Heart left ventricle (tissue), 16 donors: ENCODE data around the gene INSYN1. TPM values are rescaled to one million over a fixed set of nuclear protein-coding genes. Genes with fewer than 3 reads are reported as not detected.

Experiments used
- ATAC-seq, 4 donors: fragments of 200-7000 bp; cut with Tn5 transposase; one replicate each; pipeline ENCODE4 v1.9.1; 2020 to 2022; ENCODE audit warnings: moderate library complexity in 4 of 4, mild to moderate bottlenecking in 3 of 4, moderate number of reproducible peaks in 1 of 4
- DNase-seq, 5 donors: peaks; one replicate each; pipeline ENCODE4 v3.0.0-alpha.2; 2020
- H3K27ac ChIP-seq, 12 donors: fragments of 200-600 bp; sonication (generic) in 4 of 12; one replicate each; pipeline versions ENCODE4 v1.5.0 to v1.8.0; 2016 to 2022; ENCODE audit warnings: mild to moderate bottlenecking in 2 of 12
- H3K27me3 ChIP-seq, 9 donors: fragments of 200-600 bp; sonication (generic) in 2 of 9; one replicate each; pipeline versions ENCODE4 v1.5.1 to v1.8.0; 2016 to 2022; ENCODE audit warnings: mild to moderate bottlenecking in 3 of 9
- H3K36me3 ChIP-seq, 9 donors: fragments of 200-600 bp; sonication (generic) in 2 of 9; one replicate each; pipeline versions ENCODE4 v1.5.0 to v1.8.0; 2018 to 2022; ENCODE audit warnings: mild to moderate bottlenecking in 2 of 9
- H3K4me1 ChIP-seq, 12 donors: fragments of 200-600 bp; sonication (generic) in 4 of 12; one replicate each; pipeline versions ENCODE4 v1.5.0 to v1.8.0; 2016 to 2022; ENCODE audit warnings: mild to moderate bottlenecking in 3 of 12
- H3K4me3 ChIP-seq, 12 donors: fragments of 200-600 bp; sonication (generic) in 4 of 12; one replicate each; pipeline versions ENCODE4 v1.5.0 to v1.8.0; 2017 to 2022; ENCODE audit warnings: mild to moderate bottlenecking in 9 of 12, moderate library complexity in 4 of 12
- H3K9me3 ChIP-seq, 12 donors: fragments of 200-600 bp; sonication (generic) in 4 of 12; one replicate each; pipeline versions ENCODE4 v1.5.0 to v1.8.0; 2016 to 2022; ENCODE audit warnings: mild to moderate bottlenecking in 1 of 12
- POLR2A ChIP-seq, 2 donors: fragments of 450-650 bp; IDR thresholded peaks; one replicate each; pipeline ENCODE4 v1.6.1; 2017; ENCODE audit warnings: antibody characterized with exemption in 2 of 2, mild to moderate bottlenecking in 2 of 2, moderate library complexity in 2 of 2
- WGBS, 4 donors: extraction: QIAGEN DNeasy Blood & Tissue Kit in 2 of 4; methylation state at CpG; one replicate each; pipeline versions ENCODE4 v1.1.5 to v1.1.7; 2013 to 2018; 5-methylcytosine and 5-hydroxymethylcytosine counted together
- intact Hi-C, 10 donors: fragments of 100-400 bp; cut with DNase I; formaldehyde crosslinking; loops; one replicate each; pipeline versions ENCODE4 v1.11.1 to v1.14.2; 2022
- polyA plus RNA-seq, 2 donors: library from polyadenylated mRNA; stranded (reverse); fragments of 200-250 nt; gene quantifications; one replicate each; pipeline ENCODE4 v1.2.3, GENCODE V29; 2013
- total RNA-seq, 9 donors: library from RNA; depleted of rRNA in 2 of 9; stranded (reverse); fragments of >200 nt in 2 of 9; fragmentation: NEBNext Ultra II Directional in 3 of 9; extraction: Animal tissue kit (Norgen Biotek cat#: 25700) in 3 of 9; gene quantifications; one replicate each; pipeline versions ENCODE4 v1.1.0 to v1.2.4, GENCODE V29; 2016 to 2023
- TF ChIP-seq, protein P1 (sequence below), 12 donors: fragments of 200-600 bp; sonication (generic) in 4 of 12; IDR thresholded peaks; one replicate each; pipeline versions ENCODE4 v1.5.0 to v1.8.0; 2018 to 2022; ENCODE audit warnings: antibody characterized with exemption in 12 of 12, mild to moderate bottlenecking in 5 of 12
- donor health status: ischemic (EF 13 %, LVEDD 7.1; RV severe dilation, severe dysfunction).
- donor health status: healthy with polysubstance abuse.
- donor health status: DM: no; HTN: yes; CAD: no.
- donor health status: DM: no; HTN: no; CAD: no.
- donor health status: ischemic (EF 25% LVEDD 6.9; RV normal size, moderate dysfunction).
- donor health status: ischemic (EF 25% LVEDD 5.7; RV mildly dilated, moderate dysfunction).
- donor health status: healthy.
- donor health status: DM: yes; HTN: yes; CAD: no.
- donor health status: ischemic (EF 35%, LVEDD 5.7; RV mildly dilated, moderate dysfunction).
- donor health status: nonischemic (EF 11% LVEDD 7.7; RV severe dilation, severe dysfunction).
- donor health status: DM: yes; HTN: yes; CAD: no.
- donor health status: PGD.
- donor health status: ischemic (EF 29% LVEDD 5.4; RV normal size, mild dysfunction).
- donor health status: nonischemic (EF 23%, LVEDD 6.1; RV moderate dilation, normal function).

INSYN1 gene
- total and polyA plus RNA-seq, 11 donors, result 51.5 to 182 (median 107) TPM

DNA sequence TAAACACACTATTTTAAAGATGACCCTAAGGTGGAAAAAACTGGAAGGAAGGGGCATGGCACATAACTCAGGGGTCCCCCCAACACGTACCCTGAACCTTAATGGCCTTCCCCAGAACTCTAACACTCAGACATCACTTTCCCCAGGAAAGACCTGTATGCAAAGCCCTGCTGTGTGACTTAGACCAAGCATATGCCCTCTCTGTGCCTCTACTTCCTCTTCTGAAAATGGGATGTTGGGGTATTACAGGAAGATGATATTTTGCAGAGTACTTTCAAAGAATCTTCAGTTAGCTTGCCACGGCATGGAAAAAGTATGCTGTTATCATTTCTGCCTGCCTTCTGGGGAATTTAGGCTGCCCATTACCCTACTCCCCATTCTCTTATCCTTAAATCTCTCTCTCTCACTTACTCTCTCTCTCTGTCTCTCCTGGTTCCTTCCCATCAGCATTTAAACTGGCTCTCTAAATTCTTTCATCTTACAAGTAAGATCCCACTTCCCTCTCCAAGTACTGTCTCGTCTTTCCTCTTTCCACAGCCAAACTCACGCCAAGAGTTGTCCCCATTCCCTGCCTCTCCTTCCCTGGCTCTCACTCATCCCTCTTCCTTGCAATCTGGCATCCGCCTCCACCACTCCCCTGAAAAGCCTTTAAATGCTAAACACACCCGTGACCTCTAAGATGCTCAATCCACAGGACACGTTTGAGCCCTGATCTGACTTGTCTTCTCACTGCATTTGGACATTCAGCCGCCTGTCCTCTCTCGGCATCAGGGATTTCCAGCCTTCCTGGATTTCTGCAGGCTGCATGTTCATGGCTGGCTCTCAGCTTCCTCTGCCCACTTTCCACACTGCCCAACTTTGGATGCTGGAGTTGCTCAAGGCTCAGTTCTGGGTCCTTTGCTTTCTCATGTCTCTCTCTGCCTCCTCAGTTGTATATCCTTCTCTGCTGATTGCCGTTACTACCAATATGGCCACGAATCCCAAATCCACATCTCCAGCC is 7.5 kb upstream of the INSYN1 start:
- peaks cover 0 to 4% (median 0%) of the 10 kb centered on the region in 9 donors for H3K27me3 ChIP-seq
- 51 to 62% (median 55%) methylated on average over 11 of the region's 11 CpGs for WGBS, 4 donors

DNA sequence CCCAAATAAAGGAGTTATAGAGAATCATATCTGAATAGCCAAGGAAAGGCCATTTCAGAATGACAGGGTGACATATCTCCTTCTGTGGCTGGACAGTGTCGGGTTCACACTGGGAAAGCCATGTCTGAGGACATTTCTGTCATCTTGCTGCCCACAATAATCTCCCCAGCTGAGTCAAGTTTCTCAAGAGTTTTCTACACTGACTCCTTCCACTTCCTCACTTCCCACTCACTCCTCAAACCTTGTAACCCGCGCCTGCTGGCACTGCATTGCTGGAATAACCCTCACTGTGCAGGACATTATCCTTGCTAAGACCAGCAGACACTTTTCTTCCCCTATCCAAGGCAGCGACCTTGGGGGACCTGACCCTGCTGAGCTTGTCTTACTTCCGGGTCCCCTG is 5.3 kb upstream of the INSYN1 start:
- H3K36me3 ChIP-seq, result no peaks in the 10 kb centered on the region
- 63 to 68% (median 67%) methylated on average over 5 of the region's 5 CpGs for WGBS, 4 donors
- H3K4me1 ChIP-seq, result peaks cover 0 to 13% (median under 1%) of the 10 kb centered on the region in 12 donors
- intact Hi-C loops, result loop anchor here in 2 of 10 donors (5.0 kb wide), 1 partner anchor 44 kb away; no protein-coding TSS in a partner anchor
- no peak for DNase-seq
- peaks cover 0 to 17% (median 0%) of the 10 kb centered on the region in 9 donors for H3K27me3 ChIP-seq
- no peaks in the 10 kb centered on the region for H3K9me3 ChIP-seq
- no peak overlapping the region for H3K4me3 ChIP-seq
- no peak overlapping the region for H3K27ac ChIP-seq
- TF ChIP-seq, protein P1, sequence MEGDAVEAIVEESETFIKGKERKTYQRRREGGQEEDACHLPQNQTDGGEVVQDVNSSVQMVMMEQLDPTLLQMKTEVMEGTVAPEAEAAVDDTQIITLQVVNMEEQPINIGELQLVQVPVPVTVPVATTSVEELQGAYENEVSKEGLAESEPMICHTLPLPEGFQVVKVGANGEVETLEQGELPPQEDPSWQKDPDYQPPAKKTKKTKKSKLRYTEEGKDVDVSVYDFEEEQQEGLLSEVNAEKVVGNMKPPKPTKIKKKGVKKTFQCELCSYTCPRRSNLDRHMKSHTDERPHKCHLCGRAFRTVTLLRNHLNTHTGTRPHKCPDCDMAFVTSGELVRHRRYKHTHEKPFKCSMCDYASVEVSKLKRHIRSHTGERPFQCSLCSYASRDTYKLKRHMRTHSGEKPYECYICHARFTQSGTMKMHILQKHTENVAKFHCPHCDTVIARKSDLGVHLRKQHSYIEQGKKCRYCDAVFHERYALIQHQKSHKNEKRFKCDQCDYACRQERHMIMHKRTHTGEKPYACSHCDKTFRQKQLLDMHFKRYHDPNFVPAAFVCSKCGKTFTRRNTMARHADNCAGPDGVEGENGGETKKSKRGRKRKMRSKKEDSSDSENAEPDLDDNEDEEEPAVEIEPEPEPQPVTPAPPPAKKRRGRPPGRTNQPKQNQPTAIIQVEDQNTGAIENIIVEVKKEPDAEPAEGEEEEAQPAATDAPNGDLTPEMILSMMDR (IDR thresholded peaks at IDR 0.05), result no peak
- no peak for TF ChIP-seq POLR2A (IDR thresholded peaks at IDR 0.05)
- ATAC-seq, result no peak

More for the DNA sequence above, 7.5 kb upstream of the INSYN1 start:
- DNase-seq (no peak), ATAC-seq (no peak)
- H3K4me1 ChIP-seq, result peaks cover 0 to 25% (median 9%) of the 10 kb centered on the region in 12 donors
- no peak overlapping the region for H3K4me3 ChIP-seq
- no peak overlapping the region for H3K27ac ChIP-seq
- H3K9me3 ChIP-seq, result no peaks in the 10 kb centered on the region
- no peaks in the 10 kb centered on the region for H3K36me3 ChIP-seq
- TF ChIP-seq, protein P1 (IDR thresholded peaks at IDR 0.05), result no peak
- no peak for TF ChIP-seq POLR2A (IDR thresholded peaks at IDR 0.05)
- intact Hi-C loops, result no loop called here

DNA sequence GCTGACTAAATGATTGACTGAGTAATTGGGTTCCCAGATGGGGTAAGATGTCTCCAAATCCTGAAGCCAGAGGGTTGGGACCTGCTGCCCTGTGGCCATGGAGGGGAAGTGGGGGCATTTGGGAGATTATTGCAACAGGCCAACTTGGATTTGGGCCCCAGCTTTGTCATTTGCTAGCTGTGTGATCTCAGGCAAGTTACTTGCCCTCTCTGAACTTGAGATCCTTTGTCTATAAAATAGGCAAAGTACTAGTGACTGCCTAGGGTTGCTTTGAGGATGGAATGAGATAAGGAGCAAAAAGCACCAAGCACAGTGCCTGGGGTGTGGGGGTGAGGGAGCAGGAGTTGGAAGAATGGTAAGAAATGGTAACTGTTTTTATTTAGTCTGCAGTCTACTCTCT is 4.4 kb upstream of the INSYN1 start:
- ATAC-seq (no peak), DNase-seq (no peak)
- Histone ChIP-seq H3K4me1 (peaks cover 0 to 19% (median 3%) of the 10 kb centered on the region in 12 donors), H3K9me3 (no peaks in the 10 kb centered on the region), H3K27me3 (peaks cover 0 to 22% (median 0%) of the 10 kb centered on the region in 9 donors), H3K36me3 (no peaks in the 10 kb centered on the region), H3K4me3 (no peak overlapping the region), H3K27ac (no peak overlapping the region)
- intact Hi-C loops, result loop anchor here in 2 of 10 donors (5.0 kb wide), 1 partner anchor 45 kb away; no protein-coding TSS in a partner anchor
- TF ChIP-seq, protein P1 (IDR thresholded peaks at IDR 0.05), result no peak
- no peak for TF ChIP-seq POLR2A (IDR thresholded peaks at IDR 0.05)

DNA sequence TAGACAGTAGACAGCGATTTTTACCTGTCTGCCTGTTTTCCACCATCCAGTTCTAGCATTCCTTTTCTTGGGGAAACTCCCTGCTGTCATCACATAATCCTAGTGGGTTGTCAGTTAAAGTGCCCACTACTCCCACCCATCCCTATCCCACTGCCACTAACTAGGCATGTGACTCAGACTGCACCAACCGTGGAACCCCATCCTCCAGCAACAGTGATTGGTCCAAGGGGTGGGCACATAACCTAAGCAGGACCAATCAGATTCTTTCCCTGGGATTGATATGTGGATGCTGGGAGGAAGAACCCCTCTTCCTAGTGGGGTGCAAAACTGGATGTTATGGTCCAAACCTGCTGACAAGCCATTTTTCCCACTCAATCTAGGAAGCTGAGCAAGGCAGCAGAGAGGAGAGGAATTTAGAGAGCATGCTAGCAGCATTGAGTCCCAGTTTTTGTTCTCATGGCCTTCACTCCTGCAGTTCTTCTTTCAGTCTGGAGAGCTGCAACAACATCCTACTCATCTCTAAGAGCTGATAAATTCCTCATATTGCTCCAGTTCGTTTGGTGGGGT is 3.9 kb upstream of the INSYN1 start:
- DNase-seq, result no peak
- intact Hi-C loops, result loop anchor here in 2 of 10 donors (5.0 kb wide), 1 partner anchor 45 kb away; no protein-coding TSS in a partner anchor
- peaks cover 0 to 25% (median 4%) of the 10 kb centered on the region in 12 donors for H3K4me1 ChIP-seq
- H3K27ac ChIP-seq, result no peak overlapping the region
- H3K4me3 ChIP-seq, result no peak overlapping the region
- H3K36me3 ChIP-seq, result no peaks in the 10 kb centered on the region
- no peak for ATAC-seq
- WGBS, 4 donors, result 50 to 55% (median 51%) methylated on average over 2 to 3 of the region's 3 CpGs
- H3K27me3 ChIP-seq, result peaks cover 0 to 27% (median 0%) of the 10 kb centered on the region in 9 donors
- no peak for TF ChIP-seq POLR2A (IDR thresholded peaks at IDR 0.05)
- TF ChIP-seq, protein P1 (IDR thresholded peaks at IDR 0.05), result no peak
- no peaks in the 10 kb centered on the region for H3K9me3 ChIP-seq
